Measurements from ENCODE around the gene OR7D2.

OR7D2 gene

DNA sequence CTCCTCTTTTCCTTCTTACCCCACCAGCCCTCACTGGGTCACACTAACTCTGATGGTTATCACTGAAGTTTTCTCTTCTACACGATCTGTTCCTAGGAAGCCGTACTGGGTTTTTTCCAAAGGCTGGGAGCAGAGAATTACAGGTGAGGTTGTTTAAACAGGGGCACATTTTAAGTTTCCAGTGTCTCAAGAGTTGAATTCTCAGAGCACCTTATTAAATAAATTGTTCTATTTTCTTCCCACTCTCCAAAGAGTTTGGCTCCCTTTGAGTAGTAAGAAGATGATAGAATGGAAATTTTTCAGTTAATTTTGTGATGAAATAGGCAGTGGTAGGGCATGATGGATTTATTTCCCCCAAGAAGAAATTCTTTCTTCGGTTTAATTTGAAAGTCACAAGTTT lies 40.7 kb downstream of the OR7D2 start, which contains the start of gene OR7D4:
TSS of gene OR7D4 (minus strand) at position 101 of the 400 bp plus-strand sequence. CDS start 4,752 bp downstream, outside the sequence.
- no peak for DNase-seq

Measured in KG1 (cell line).